ENCODE measurements around the gene OBSL1.

Gene OBSL1

GRCh38 chr2:219537657-219538488, 33.5 kb downstream of the OBSL1 start:
- no peak overlapping the region for H3K4me3 ChIP-seq (ENCODE audit: low read depth, low read length)
- TF ChIP-seq, protein P1, sequence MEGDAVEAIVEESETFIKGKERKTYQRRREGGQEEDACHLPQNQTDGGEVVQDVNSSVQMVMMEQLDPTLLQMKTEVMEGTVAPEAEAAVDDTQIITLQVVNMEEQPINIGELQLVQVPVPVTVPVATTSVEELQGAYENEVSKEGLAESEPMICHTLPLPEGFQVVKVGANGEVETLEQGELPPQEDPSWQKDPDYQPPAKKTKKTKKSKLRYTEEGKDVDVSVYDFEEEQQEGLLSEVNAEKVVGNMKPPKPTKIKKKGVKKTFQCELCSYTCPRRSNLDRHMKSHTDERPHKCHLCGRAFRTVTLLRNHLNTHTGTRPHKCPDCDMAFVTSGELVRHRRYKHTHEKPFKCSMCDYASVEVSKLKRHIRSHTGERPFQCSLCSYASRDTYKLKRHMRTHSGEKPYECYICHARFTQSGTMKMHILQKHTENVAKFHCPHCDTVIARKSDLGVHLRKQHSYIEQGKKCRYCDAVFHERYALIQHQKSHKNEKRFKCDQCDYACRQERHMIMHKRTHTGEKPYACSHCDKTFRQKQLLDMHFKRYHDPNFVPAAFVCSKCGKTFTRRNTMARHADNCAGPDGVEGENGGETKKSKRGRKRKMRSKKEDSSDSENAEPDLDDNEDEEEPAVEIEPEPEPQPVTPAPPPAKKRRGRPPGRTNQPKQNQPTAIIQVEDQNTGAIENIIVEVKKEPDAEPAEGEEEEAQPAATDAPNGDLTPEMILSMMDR (IDR thresholded peaks at IDR 0.05; ENCODE audit: borderline replicate concordance, insufficient read depth, low read depth, low read length) = no peak

DNA sequence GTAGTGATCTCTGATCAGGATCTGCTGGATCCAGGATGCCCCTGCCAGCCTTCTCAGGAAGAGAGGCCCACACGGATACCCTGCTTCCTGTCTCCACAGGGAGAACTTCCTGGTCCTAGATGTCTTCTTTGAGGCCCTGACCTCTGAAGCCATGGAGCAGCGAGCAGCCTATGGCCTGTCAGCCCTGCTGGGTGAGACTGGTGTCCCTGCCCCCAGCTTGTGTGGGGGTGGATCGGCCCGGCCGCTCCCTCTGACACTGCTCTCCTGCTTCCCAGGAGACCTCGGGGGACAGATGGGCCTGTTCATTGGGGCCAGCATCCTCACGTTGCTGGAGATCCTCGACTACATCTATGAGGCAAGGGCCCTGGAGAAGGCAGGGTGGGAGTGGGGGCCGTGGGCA, 34.4 kb downstream of the OBSL1 start:
- H3K4me3 ChIP-seq (ENCODE audit: low read depth, low read length) = no peak overlapping the region
- TF ChIP-seq, protein P1 (IDR thresholded peaks at IDR 0.05; ENCODE audit: borderline replicate concordance, insufficient read depth, low read depth, low read length) = no peak

DNA sequence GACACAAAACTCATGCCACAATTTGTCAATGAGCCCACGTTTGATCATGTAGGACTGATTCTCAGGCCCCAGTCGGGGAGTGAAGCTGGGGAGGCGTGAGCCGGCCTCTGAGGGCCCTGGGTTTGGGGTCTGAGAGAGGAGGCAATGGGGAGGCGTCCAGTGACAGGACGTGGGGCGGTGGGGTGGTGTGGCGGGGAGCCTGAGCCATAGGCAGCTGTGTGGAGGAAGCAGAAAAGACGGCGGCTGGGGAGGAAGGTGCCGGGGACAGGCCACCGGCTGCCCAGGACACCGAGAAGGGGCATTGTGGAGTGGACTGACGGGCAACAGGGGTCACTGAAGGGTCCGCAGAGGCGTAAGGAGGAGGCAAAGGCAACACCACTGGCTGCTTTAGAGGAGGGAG, 34.9 kb downstream of the OBSL1 start:
- no peak overlapping the region for H3K4me3 ChIP-seq (ENCODE audit: low read depth, low read length)
- TF ChIP-seq, protein P1 (IDR thresholded peaks at IDR 0.05; ENCODE audit: borderline replicate concordance, insufficient read depth, low read depth, low read length) = no peak

GRCh38 chr2:219533930-219534661, 37.2 kb downstream of the OBSL1 start:
- no peak overlapping the region for H3K4me3 ChIP-seq (ENCODE audit: low read depth, low read length)
- TF ChIP-seq, protein P1 (IDR thresholded peaks at IDR 0.05; ENCODE audit: borderline replicate concordance, insufficient read depth, low read depth, low read length) = no peak

DNA sequence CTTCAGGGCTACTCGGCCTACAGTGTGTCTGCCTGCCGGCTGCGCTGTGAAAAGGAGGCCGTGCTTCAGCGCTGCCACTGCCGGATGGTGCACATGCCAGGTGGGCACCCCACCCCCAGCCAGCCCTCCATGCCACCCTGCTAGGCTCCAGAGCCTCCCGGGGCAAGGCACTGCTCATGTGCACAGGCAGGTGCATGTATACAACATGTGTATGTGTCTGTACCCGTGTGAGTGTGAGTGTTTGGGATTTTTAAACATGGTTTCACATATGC, 39.0 kb downstream of the OBSL1 start:
- no peak overlapping the region for H3K4me3 ChIP-seq (ENCODE audit: low read depth, low read length)
- TF ChIP-seq, protein P1 (IDR thresholded peaks at IDR 0.05; ENCODE audit: borderline replicate concordance, insufficient read depth, low read depth, low read length) = no peak

GRCh38 chr2:219531639-219532377, 39.5 kb downstream of the OBSL1 start:
- H3K4me3 ChIP-seq (ENCODE audit: low read depth, low read length) = no peak overlapping the region
- TF ChIP-seq, protein P1 (IDR thresholded peaks at IDR 0.05; ENCODE audit: borderline replicate concordance, insufficient read depth, low read depth, low read length) = no peak
